ENCODE data around the gene SRRM3. TPM values are rescaled to one million over a fixed set of nuclear protein-coding genes. Genes with fewer than 3 reads are reported as not detected.
"Not testable (repeated sequence)": the region's sequence is repeated elsewhere in the genome, so short reads cannot be mapped to it uniquely, and the experiment has no call there.

The SRRM3 gene
- polyA plus RNA-seq, 1 donor from 2014 or later, result 34.9 TPM

GRCh38 chr7:76291351-76292212, 89.9 kb downstream of the SRRM3 start:
- H3K4me3 ChIP-seq (ENCODE audit: low read length), result no peak overlapping the region
- H3K27ac ChIP-seq (ENCODE audit: low read length), result no peak overlapping the region
- no peak overlapping the region for H3K4me2 ChIP-seq (ENCODE audit: low read length)
- H3K9me3 ChIP-seq (ENCODE audit: low read length), result no peaks in the 10 kb centered on the region
- H3K36me3 ChIP-seq (ENCODE audit: insufficient read depth, low read length), result no peaks in the 10 kb centered on the region
- no peaks in the 10 kb centered on the region for H3K79me2 ChIP-seq (replicated peaks; ENCODE audit: insufficient read depth, low read length)
- no peaks in the 10 kb centered on the region for H3F3A ChIP-seq (ENCODE audit: insufficient read depth, low read length, poor library complexity, severe bottlenecking)
- no peak overlapping the region for H3K9ac ChIP-seq (ENCODE audit: low read length)
- H3K9me2 ChIP-seq (ENCODE audit: insufficient read depth, low read length), result no peaks in the 10 kb centered on the region
- no peaks in the 10 kb centered on the region for H4K20me1 ChIP-seq (ENCODE audit: insufficient read depth)
- no peaks in the 10 kb centered on the region for H3K27me3 ChIP-seq (ENCODE audit: insufficient read depth, low read depth, low read length)
- no peak for TF ChIP-seq EP300 (conservative IDR thresholded peaks at IDR 0.05; ENCODE audit: poor library complexity, severe bottlenecking)
- TF ChIP-seq CTCF (IDR thresholded peaks at IDR 0.05; ENCODE audit: poor library complexity, severe bottlenecking), result peak; percentile 91
- peak; percentile 84 for TF ChIP-seq RAD21 (conservative IDR thresholded peaks at IDR 0.05)
- TF ChIP-seq REST (IDR thresholded peaks at IDR 0.05; ENCODE audit: borderline replicate concordance), result no peak
- peak; percentile 86 for TF ChIP-seq SMC3 (conservative IDR thresholded peaks at IDR 0.05; ENCODE audit: poor library complexity)
- TF ChIP-seq EZH2 (IDR thresholded peaks at IDR 0.05; ENCODE audit: borderline replicate concordance, insufficient read depth, low read length, poor library complexity, severe bottlenecking), result no peak
- TF ChIP-seq TAF1 (IDR thresholded peaks at IDR 0.05; ENCODE audit: low read depth), result no peak
- no peak for TF ChIP-seq MXI1 (conservative IDR thresholded peaks at IDR 0.05; ENCODE audit: poor library complexity, severe bottlenecking)
- TF ChIP-seq POLR2AphosphoS5 (IDR thresholded peaks at IDR 0.05), result peak; percentile 29
- H2AFZ ChIP-seq (ENCODE audit: low read depth, low read length), result no peak overlapping the region

GRCh38 chr7:76292213-76292573, 90.5 kb downstream of the SRRM3 start:
- no peak overlapping the region for H3K4me3 ChIP-seq (ENCODE audit: low read length)
- TF ChIP-seq POLR2AphosphoS5 (IDR thresholded peaks at IDR 0.05) (no peak), CTCF (IDR thresholded peaks at IDR 0.05; ENCODE audit: poor library complexity, severe bottlenecking) (no peak), RAD21 (conservative IDR thresholded peaks at IDR 0.05) (no peak), EZH2 (IDR thresholded peaks at IDR 0.05; ENCODE audit: borderline replicate concordance, insufficient read depth, low read length, poor library complexity, severe bottlenecking) (no peak), MXI1 (conservative IDR thresholded peaks at IDR 0.05; ENCODE audit: poor library complexity, severe bottlenecking) (no peak), REST (IDR thresholded peaks at IDR 0.05; ENCODE audit: borderline replicate concordance) (no peak), EP300 (conservative IDR thresholded peaks at IDR 0.05; ENCODE audit: poor library complexity, severe bottlenecking) (no peak), TAF1 (IDR thresholded peaks at IDR 0.05; ENCODE audit: low read depth) (no peak), SMC3 (conservative IDR thresholded peaks at IDR 0.05; ENCODE audit: poor library complexity) (no peak)
- no peak overlapping the region for H2AFZ ChIP-seq (ENCODE audit: low read depth, low read length)
- H4K20me1 ChIP-seq (ENCODE audit: insufficient read depth), result no peaks in the 10 kb centered on the region
- H3K9ac ChIP-seq (ENCODE audit: low read length), result no peak overlapping the region
- H3K79me2 ChIP-seq (replicated peaks; ENCODE audit: insufficient read depth, low read length), result no peaks in the 10 kb centered on the region
- H3F3A ChIP-seq (ENCODE audit: insufficient read depth, low read length, poor library complexity, severe bottlenecking), result no peaks in the 10 kb centered on the region
- H3K27me3 ChIP-seq (ENCODE audit: insufficient read depth, low read depth, low read length), result no peaks in the 10 kb centered on the region
- no peak overlapping the region for H3K4me2 ChIP-seq (ENCODE audit: low read length)
- no peaks in the 10 kb centered on the region for H3K36me3 ChIP-seq (ENCODE audit: insufficient read depth, low read length)
- no peaks in the 10 kb centered on the region for H3K9me3 ChIP-seq (ENCODE audit: low read length)
- H3K27ac ChIP-seq (ENCODE audit: low read length), result no peak overlapping the region
- H3K9me2 ChIP-seq (ENCODE audit: insufficient read depth, low read length), result no peaks in the 10 kb centered on the region

- not testable (repeated sequence) for H3K79me2 ChIP-seq (replicated peaks; ENCODE audit: insufficient read depth, low read length); H3K27ac ChIP-seq (ENCODE audit: low read length); H3K4me2 ChIP-seq (ENCODE audit: low read length); H3K9me3 ChIP-seq (ENCODE audit: low read length); H3K27me3 ChIP-seq (ENCODE audit: insufficient read depth, low read depth, low read length); H3K9me2 ChIP-seq (ENCODE audit: insufficient read depth, low read length); H3K9ac ChIP-seq (ENCODE audit: low read length); H3K4me3 ChIP-seq (ENCODE audit: low read length); H3F3A ChIP-seq (ENCODE audit: insufficient read depth, low read length, poor library complexity, severe bottlenecking); H4K20me1 ChIP-seq (ENCODE audit: insufficient read depth); H2AFZ ChIP-seq (ENCODE audit: low read depth, low read length); H3K36me3 ChIP-seq (ENCODE audit: insufficient read depth, low read length)
These were observed 91.2 kb downstream of the SRRM3 start for GRCh38 chr7:76292911-76293310.

Measured in neural cell (in vitro differentiated cells).